ENCODE data around the gene MANSC1. TPM values are rescaled to one million over a fixed set of nuclear protein-coding genes. Genes with fewer than 3 reads are reported as not detected.

Gene MANSC1
- total and polyA plus RNA-seq, 9 of the 15 experiments (the other 6 are each of a cell fraction or from before 2014, with no cell fraction given) = 0.76 to 8.6 (median 3.1) TPM

DNA sequence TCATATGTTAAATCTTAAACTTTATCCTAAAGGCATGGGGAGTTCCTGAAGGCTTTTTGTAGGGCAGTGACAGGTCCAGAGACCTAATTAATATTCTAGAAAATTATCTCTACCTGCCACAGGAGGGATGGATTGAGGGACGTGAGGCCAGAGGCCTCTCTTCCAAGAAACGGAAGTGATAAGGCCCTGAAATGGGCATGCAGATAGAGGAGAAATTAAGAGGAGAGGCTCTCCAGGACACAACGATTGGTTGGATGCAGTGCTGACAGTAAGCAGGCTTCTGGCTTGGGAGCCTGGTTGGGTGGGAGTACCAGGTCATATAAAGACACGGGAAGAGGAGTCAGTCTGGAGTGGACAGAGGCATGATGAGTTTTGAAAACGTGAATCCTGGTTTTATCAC is 3.8 kb upstream of the MANSC1 start:
- 4% methylated on average over 3 of the region's 5 CpGs for WGBS (ENCODE audit: insufficient coverage, low coverage, missing lambda C conversion rate)
- ChIA-PET POLR2A (interaction anchor here (0.5 to 1.0 kb wide), 2 partner anchors 11 to 17 kb away, joined by 3 to 4 read pairs; no protein-coding TSS in a partner anchor), CTCF (ENCODE audit: low intra/inter-chr PET ratio) (no interaction called here)
- ATAC-seq = peak; percentile 25
- Histone ChIP-seq H3K9me3 (replicated peaks; ENCODE audit: control insufficient read depth, insufficient read depth, low read depth, low read length) (0 out of 2 replicates have a peak, but pooled peaks cover 2% of the 10 kb centered on the region), H3K9ac (ENCODE audit: insufficient read depth in 1 of 2, low read depth in 2 of 2, low read length in 2 of 2) (no peak overlapping the region; a peak in 1 of 4 replicates), H4K20me1 (replicated peaks; ENCODE audit: control insufficient read depth, insufficient read depth, low read length) (no peaks in the 10 kb centered on the region), H2AFZ (ENCODE audit: low read depth, low read length) (peak overlapping the region; percentile 51), H3K79me2 (ENCODE audit: control insufficient read depth, insufficient read depth, low read length) (peaks cover 37% of the 10 kb centered on the region), H3K4me3 (no peak overlapping the region), H3K4me1 (replicated peaks in 1 of 2; ENCODE audit: control insufficient read depth in 2 of 2, insufficient read depth in 2 of 2, low read length in 2 of 2) (peaks cover 29 to 30% of the 10 kb centered on the region in 2 experiments; a peak in 4 of 5 replicates), H3K27me3 (ENCODE audit: control insufficient read depth in 2 of 2, insufficient read depth in 2 of 2, low read length in 2 of 2) (no peaks in the 10 kb centered on the region), H3K4me2 (ENCODE audit: insufficient read depth, low read length) (peak overlapping the region; percentile 36; the same call in 1 of the 2 replicates), H3K36me3 (ENCODE audit: control insufficient read depth, insufficient read depth, low read length) (no peaks in the 10 kb centered on the region; the same call in 2 of the 3 replicates), H3K27ac (ENCODE audit: extremely low read depth, low read depth, low read length) (peak overlapping the region; percentile 39), H3K9me1 (ENCODE audit: control insufficient read depth, insufficient read depth, low read length) (no peaks in the 10 kb centered on the region)
- BruUV-seq (replicated peaks) = no TSS peak
- in situ Hi-C loops (cut with MboI) = no loop called here
- FAIRE-seq = peak; percentile 85
- peak; percentile 17 to 87 (median 40) for DNase-seq (ENCODE audit: extremely low read depth in 1 of 4, low spot score in 3 of 4)
- intact Hi-C loops (cut with micrococcal nuclease) = loop anchor here (10.0 kb wide), 1 partner anchor 361 kb away; the partner anchor contains the start of gene CDKN1B
- TF ChIP-seq LARP7 (IDR thresholded peaks at IDR 0.05) (no peak), TEAD4 (IDR thresholded peaks at IDR 0.05; ENCODE audit: low read length) (no peak), TEAD4 (CRISPR knock-in tag; IDR thresholded peaks at IDR 0.05; ENCODE audit: borderline replicate concordance) (no peak), BRD9 (IDR thresholded peaks at IDR 0.05; ENCODE audit: low read depth, partially characterized antibody) (no peak), NFATC3 (IDR thresholded peaks at IDR 0.05) (no peak), FIP1L1 (IDR thresholded peaks at IDR 0.05; ENCODE audit: low read depth, low read length, poor library complexity, severe bottlenecking) (no peak), NEUROD1 (IDR thresholded peaks at IDR 0.05; ENCODE audit: borderline replicate concordance, low read depth, low read length, partially characterized antibody) (peak; percentile 58), NELFE (IDR thresholded peaks at IDR 0.05; ENCODE audit: insufficient read depth, insufficient read length) (no peak), MEF2A (IDR thresholded peaks at IDR 0.05; ENCODE audit: control insufficient read depth, low read depth, low read length) (no peak), HNRNPH1 (optimal IDR thresholded peaks at IDR 0.05; ENCODE audit: low read depth, low read length) (no peak), TBP (optimal IDR thresholded peaks at IDR 0.05; ENCODE audit: low read depth, low read length) (peak; percentile 48), STAT5A (IDR thresholded peaks at IDR 0.05; ENCODE audit: borderline replicate concordance, low read length) (peak; percentile 80)
- TF ChIP-seq, protein P1, sequence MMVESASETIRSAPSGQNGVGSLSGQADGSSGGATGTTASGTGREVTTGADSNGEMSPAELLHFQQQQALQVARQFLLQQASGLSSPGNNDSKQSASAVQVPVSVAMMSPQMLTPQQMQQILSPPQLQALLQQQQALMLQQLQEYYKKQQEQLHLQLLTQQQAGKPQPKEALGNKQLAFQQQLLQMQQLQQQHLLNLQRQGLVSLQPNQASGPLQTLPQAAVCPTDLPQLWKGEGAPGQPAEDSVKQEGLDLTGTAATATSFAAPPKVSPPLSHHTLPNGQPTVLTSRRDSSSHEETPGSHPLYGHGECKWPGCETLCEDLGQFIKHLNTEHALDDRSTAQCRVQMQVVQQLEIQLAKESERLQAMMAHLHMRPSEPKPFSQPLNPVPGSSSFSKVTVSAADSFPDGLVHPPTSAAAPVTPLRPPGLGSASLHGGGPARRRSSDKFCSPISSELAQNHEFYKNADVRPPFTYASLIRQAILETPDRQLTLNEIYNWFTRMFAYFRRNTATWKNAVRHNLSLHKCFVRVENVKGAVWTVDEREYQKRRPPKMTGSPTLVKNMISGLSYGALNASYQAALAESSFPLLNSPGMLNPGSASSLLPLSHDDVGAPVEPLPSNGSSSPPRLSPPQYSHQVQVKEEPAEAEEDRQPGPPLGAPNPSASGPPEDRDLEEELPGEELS (CRISPR knock-in tag; IDR thresholded peaks at IDR 0.05; ENCODE audit: borderline replicate concordance) = no peak
- TF ChIP-seq, protein P2, sequence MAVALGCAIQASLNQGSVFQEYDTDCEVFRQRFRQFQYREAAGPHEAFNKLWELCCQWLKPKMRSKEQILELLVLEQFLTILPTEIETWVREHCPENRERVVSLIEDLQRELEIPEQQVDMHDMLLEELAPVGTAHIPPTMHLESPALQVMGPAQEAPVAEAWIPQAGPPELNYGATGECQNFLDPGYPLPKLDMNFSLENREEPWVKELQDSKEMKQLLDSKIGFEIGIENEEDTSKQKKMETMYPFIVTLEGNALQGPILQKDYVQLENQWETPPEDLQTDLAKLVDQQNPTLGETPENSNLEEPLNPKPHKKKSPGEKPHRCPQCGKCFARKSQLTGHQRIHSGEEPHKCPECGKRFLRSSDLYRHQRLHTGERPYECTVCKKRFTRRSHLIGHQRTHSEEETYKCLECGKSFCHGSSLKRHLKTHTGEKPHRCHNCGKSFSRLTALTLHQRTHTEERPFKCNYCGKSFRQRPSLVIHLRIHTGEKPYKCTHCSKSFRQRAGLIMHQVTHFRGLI (CRISPR knock-in tag; IDR thresholded peaks at IDR 0.05) = no peak

Measured in K562 (cell line).